Loucy (cell line): ENCODE results near the gene SPN.

Experiments
- CTCF ChIP-seq: fragments of 200-600 bp; sonication (generic); conservative IDR thresholded peaks from 2 replicates; pipeline ENCODE4 v1.5.1; 2014; ENCODE audit warnings: mild to moderate bottlenecking, antibody characterized with exemption, low read length
- EZH2phosphoT487 ChIP-seq: fragments of 200-600 bp; IDR thresholded peaks from 2 replicates; pipeline ENCODE4 v1.6.1; 2018; ENCODE audit warnings: antibody characterized with exemption, mild to moderate bottlenecking, moderate library complexity, borderline replicate concordance

- TF ChIP-seq CTCF (no peak), EZH2phosphoT487 (no peak)
Measured at GRCh38 chr16:29645694-29646187, 17.3 kb upstream of the SPN start.
